Mucosa of stomach (tissue), 1 donor: ENCODE results near the gene ELAVL2.

Experiments
- H3K27me3 ChIP-seq: one replicate; pipeline ENCODE4 v1.7.0; 2013; ENCODE audit warnings: mild to moderate bottlenecking, low read length; ENCODE audit not compliant: control insufficient read depth, insufficient read depth
- H3K36me3 ChIP-seq: one replicate; pipeline ENCODE4 v1.7.0; 2013; ENCODE audit warnings: low read length; ENCODE audit not compliant: control insufficient read depth, insufficient read depth
- H3K4me1 ChIP-seq: one replicate; pipeline ENCODE4 v1.7.0; 2013; ENCODE audit warnings: mild to moderate bottlenecking, low read length; ENCODE audit not compliant: control insufficient read depth, insufficient read depth
- H3K4me3 ChIP-seq: one replicate; pipeline ENCODE4 v1.7.0; 2013; ENCODE audit warnings: low read length
- H3K9ac ChIP-seq: one replicate; pipeline ENCODE4 v1.7.0; 2013; ENCODE audit warnings: mild to moderate bottlenecking, low read length, moderate library complexity
- H3K9me3 ChIP-seq: one replicate; pipeline ENCODE4 v1.7.0; 2013; ENCODE audit warnings: mild to moderate bottlenecking, low read length, moderate library complexity; ENCODE audit not compliant: control insufficient read depth
- donor health status: Pancreatic carcinoma.

The ELAVL2 gene

DNA sequence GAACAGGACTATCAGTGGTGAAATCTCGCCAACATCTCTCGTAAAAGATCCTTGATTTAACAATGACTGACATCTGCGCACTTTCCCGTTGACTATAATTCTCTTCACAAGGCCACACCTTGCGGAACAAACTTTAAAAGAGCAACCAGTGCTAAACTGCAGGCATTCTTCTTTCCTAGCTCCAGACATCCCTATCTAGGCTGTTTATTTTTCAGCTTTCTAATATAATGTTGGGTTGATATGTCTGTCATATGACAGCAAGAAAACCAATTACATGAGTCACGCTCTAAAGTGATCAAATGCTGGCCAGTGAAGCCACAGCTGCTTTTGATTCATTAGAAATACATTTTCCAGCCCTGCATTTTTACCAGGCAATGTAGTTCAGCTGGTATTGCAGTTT, 162.5 kb downstream of the ELAVL2 start:
- Histone ChIP-seq H3K27me3 (no peaks in the 10 kb centered on the region), H3K9me3 (no peaks in the 10 kb centered on the region), H3K36me3 (no peaks in the 10 kb centered on the region), H3K4me3 (no peak overlapping the region), H3K9ac (no peak overlapping the region), H3K4me1 (no peaks in the 10 kb centered on the region)

DNA sequence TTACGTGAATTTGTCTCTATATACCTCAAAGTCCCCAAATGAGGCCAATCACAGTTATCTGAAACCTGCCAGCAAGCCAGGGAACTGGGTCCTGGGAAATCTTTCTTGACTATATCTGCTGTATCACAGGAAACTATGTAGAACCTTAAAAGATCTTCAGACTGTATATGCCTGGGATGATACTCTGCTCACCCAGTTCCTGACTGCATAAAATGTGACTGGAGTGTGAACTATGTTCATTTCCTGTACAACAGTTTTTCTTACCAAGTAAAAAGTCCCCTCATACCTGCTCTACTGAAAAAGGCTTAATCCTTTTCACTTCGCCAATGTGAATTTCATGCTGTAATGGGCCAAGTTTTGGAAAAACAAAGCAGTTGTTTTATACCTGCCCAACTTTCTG, 162.9 kb downstream of the ELAVL2 start:
- Histone ChIP-seq H3K4me1 (no peaks in the 10 kb centered on the region), H3K27me3 (no peaks in the 10 kb centered on the region), H3K4me3 (no peak overlapping the region), H3K9ac (no peak overlapping the region), H3K36me3 (no peaks in the 10 kb centered on the region), H3K9me3 (no peaks in the 10 kb centered on the region)

DNA sequence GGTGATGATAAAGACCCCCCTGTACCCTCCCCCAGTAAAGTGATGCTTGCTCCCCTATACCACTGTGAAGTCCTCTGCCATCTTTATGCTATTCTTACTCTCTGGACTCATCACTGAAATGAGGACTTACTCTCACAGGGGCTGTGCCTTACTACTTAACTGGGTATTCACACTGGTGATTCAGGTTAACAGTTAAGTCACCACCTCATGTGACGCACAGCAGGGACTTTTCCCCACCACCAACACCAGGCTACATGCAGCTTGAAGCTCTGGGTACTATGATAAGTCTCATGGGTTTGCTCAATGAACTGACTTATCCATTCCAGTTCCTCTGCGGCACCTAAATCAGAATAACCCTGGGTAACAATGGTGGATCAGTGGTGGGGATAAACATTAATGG, 163.7 kb downstream of the ELAVL2 start:
- Histone ChIP-seq H3K9me3 (no peaks in the 10 kb centered on the region), H3K27me3 (no peaks in the 10 kb centered on the region), H3K36me3 (no peaks in the 10 kb centered on the region), H3K4me1 (no peaks in the 10 kb centered on the region), H3K4me3 (no peak overlapping the region), H3K9ac (no peak overlapping the region)

DNA sequence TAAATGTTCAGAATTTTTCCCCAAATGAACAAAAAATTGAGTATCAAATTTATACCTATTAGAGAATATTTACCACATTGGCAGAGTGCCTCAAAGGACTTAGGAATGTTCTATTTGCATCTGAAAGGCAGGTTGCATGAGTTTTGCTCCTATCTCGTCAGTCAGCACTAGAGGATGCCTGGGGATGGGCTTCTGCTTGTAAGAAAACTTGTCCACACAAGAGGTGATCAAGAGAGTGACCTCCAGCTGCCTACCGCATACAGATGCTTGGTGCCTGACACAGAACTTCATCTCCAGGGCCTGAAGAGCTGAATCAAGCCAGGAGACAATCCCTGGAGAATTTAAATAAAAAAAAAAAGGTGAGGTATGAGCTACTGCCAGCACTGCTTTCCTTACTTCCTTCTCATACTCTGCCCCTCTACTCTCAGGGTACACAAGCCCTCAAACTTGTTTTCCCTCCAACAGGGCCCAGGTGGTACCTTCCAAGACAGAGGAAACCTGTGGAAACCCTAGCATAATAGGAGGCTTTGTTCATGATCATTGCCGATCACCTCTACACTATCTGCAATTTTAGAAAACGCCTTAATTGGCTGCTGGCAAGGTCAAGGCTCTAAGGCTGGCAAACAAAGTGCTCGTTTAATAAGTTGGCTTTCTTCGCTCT, 166.6 kb downstream of the ELAVL2 start:
- Histone ChIP-seq H3K4me3 (no peak overlapping the region), H3K27me3 (no peaks in the 10 kb centered on the region), H3K36me3 (no peaks in the 10 kb centered on the region), H3K4me1 (no peaks in the 10 kb centered on the region), H3K9ac (no peak overlapping the region), H3K9me3 (no peaks in the 10 kb centered on the region)

DNA sequence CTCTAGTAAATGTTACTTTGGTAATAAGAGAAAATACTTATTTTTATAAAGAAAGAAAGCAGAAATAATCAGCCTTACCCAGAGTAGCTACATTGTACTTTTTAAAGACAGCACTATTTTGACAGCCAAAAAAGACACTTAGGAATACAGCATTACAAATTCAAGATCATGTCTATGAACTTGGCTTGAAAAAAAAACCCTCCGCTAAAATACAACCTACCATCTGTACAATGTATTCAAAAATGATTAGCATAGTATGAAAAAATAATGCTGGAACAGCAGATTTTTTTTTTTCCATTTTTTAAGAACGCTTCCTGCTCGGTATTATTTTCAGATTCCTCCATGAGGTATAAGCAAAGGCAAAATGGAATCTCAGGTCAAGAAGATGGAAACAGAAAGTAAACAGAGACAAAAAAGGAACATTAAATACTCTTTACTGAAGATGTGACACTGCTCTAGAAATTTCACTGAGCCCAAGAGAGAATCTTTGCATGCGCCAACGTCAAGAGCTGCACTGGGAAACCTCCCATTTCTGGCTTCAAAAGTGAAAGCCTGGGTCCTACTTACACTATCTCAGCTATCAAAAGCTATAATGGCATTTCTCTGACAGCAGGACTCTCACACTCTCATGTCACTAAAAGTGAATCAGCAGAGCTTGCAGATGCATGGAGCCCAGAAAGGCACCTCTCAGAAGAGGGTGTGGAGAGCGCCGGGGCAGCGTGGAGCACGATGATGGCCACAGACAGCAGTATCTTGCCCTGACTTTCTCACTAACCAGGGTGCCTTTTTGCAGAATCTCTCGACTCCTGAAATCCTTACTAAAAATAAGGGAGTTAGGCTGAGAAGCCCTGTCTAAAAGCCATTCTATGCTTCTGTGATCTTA, 167.4 kb downstream of the ELAVL2 start:
- H3K27me3 ChIP-seq: no peaks in the 10 kb centered on the region
- no peak overlapping the region for H3K4me3 ChIP-seq
- no peaks in the 10 kb centered on the region for H3K36me3 ChIP-seq
- no peak overlapping the region for H3K9ac ChIP-seq
- no peaks in the 10 kb centered on the region for H3K4me1 ChIP-seq
- no peaks in the 10 kb centered on the region for H3K9me3 ChIP-seq

DNA sequence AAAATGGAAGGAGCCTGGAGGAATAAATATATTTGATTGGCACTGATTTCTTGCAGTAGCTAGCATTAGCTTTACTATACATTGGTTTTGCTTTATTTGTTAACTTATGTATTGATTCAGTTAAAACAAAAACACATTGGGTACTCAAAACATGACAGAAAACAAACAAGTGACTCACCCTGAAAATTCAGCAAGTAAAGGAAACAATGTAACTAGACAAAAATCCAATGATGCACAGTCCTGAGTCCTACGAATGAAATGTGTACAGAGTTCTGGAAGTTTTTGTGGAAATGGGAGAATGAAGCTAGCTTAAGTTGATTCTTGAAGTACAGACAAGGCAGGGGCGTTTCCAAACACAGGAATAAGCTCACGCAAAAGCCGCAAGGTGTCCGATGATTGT, 175.0 kb downstream of the ELAVL2 start:
- Histone ChIP-seq H3K4me1 (no peaks in the 10 kb centered on the region), H3K27me3 (no peaks in the 10 kb centered on the region), H3K4me3 (no peak overlapping the region), H3K9ac (no peak overlapping the region), H3K9me3 (no peaks in the 10 kb centered on the region), H3K36me3 (no peaks in the 10 kb centered on the region)

DNA sequence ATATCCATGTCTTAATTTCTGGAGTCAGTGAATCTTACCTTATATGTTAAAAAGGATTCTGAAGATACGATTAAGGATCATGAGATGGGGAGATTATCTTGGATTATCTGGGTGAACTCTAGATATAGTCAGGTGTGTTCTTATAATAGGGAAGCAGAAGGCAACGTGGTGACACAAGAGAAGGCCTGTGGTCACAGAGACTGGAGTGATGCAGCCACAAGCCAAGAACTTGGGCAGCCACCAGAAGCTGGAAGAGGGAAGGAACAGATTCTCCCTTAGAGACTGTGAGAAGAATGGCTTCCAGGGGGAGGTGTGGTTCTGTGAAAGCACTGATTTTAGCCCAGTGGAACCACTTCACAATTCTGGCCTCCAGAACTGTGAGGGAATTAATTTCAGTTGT, 177.4 kb downstream of the ELAVL2 start:
- H3K4me1 ChIP-seq: no peaks in the 10 kb centered on the region
- H3K9ac ChIP-seq: no peak overlapping the region
- no peaks in the 10 kb centered on the region for H3K36me3 ChIP-seq
- no peaks in the 10 kb centered on the region for H3K27me3 ChIP-seq
- H3K4me3 ChIP-seq: no peak overlapping the region
- no peaks in the 10 kb centered on the region for H3K9me3 ChIP-seq

DNA sequence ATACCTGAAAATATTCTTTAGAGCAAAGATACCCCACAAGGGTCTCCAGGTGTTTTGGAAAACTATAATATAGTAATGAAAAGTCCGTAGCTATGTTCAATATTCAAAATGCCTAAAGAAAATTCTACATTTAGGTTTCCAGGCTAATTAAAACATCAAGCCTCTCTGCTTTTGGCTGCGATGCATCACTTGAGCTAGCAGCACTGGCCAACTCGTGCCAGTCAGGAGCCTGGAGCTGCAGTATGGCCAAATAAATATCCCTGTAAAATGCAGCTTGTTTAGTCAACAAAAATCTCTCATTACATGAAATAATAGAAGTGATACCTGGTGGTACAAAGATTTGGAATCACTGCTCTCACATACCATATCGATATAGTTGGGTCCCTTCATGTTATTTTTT, 181.1 kb downstream of the ELAVL2 start:
- no peak overlapping the region for H3K9ac ChIP-seq
- no peaks in the 10 kb centered on the region for H3K27me3 ChIP-seq
- H3K36me3 ChIP-seq: no peaks in the 10 kb centered on the region
- no peaks in the 10 kb centered on the region for H3K4me1 ChIP-seq
- no peak overlapping the region for H3K4me3 ChIP-seq
- no peaks in the 10 kb centered on the region for H3K9me3 ChIP-seq

DNA sequence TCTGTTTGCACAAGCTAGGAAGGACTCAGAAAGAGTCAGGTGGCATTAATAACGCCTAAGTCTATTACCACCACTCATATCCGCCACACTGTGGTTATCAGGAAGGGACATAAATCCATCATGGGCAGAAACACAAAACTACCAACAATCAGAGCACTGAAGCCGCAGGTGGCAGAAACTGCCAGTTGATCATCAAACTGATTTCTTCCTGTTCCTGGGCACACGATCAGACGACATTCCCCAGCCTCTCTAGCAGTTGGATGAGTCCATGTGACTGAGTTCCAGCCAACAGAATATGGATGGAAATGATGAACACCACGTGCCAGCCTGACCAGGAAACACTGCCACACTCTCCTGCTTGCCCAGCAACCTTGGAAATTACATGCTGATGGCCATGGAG, 181.7 kb downstream of the ELAVL2 start:
- Histone ChIP-seq H3K4me3 (no peak overlapping the region), H3K9me3 (no peaks in the 10 kb centered on the region), H3K36me3 (no peaks in the 10 kb centered on the region), H3K27me3 (no peaks in the 10 kb centered on the region), H3K9ac (no peak overlapping the region), H3K4me1 (no peaks in the 10 kb centered on the region)

DNA sequence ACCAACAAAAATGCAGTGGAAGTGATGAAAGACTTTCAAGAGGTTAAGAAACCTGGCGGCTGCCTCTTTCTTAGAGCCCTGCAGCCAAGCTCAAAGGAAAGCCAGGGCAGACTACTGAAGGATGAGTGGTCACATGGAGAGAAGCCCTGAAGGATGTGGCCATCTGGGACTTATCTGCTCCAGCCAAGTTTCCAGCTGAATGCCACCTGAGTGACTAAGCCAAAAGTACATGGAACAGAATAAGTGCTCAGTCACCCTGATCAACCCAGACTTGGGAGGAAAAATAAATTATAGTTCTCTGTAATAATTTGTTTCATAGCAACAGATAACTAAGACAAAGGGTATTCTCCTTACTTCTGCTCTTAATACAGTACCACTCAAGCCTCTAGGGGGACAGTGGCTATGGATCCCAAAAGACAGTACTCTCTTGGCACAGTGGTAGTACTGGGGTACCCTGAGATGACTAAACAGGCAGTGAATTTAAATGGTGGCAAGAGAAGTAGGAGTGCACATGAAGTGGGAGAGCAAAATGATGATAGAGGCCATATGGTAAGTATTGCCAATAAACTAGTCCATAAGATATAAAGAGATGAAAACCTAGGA, 182.3 kb downstream of the ELAVL2 start:
- no peak overlapping the region for H3K9ac ChIP-seq
- H3K4me3 ChIP-seq: no peak overlapping the region
- no peaks in the 10 kb centered on the region for H3K36me3 ChIP-seq
- H3K4me1 ChIP-seq: no peaks in the 10 kb centered on the region
- H3K9me3 ChIP-seq: no peaks in the 10 kb centered on the region
- no peaks in the 10 kb centered on the region for H3K27me3 ChIP-seq
